HCT116 (cell line): Measurements from ENCODE around the gene HEXIM1.

ENCODE experiments used
- EGR1 ChIP-seq: IDR thresholded peaks from 2 replicates; pipeline ENCODE4 v1.6.1; 2012; ENCODE audit warnings: low read depth
- EZH2 ChIP-seq: fragments of 200-600 bp; sonication (generic); IDR thresholded peaks from 2 replicates; pipeline ENCODE4 v1.6.1; 2017; ENCODE audit warnings: antibody characterized with exemption, mixed run types
- RAD21 ChIP-seq: IDR thresholded peaks from 2 replicates; pipeline ENCODE4 v1.6.1; 2012; ENCODE audit warnings: low read depth, mild to moderate bottlenecking
- SRF ChIP-seq: IDR thresholded peaks from 2 replicates; pipeline ENCODE4 v1.6.1; 2012; ENCODE audit warnings: low read depth
- YY1 ChIP-seq: IDR thresholded peaks from 2 replicates; pipeline ENCODE4 v1.6.1; 2011; ENCODE audit warnings: low read length, low read depth, moderate library complexity, mild to moderate bottlenecking; ENCODE audit not compliant: insufficient replicate concordance; ENCODE audit errors: extremely low read depth
- ZNF274 ChIP-seq: fragments of 200-500 bp; sonication (Bioruptor generic); IDR thresholded peaks from 2 replicates; pipeline ENCODE4 v1.6.1; 2014; ENCODE audit warnings: mild to moderate bottlenecking, low read depth, low read length, inconsistent platforms
- TF ChIP-seq, protein P1 (sequence below): IDR thresholded peaks from 2 replicates; pipeline ENCODE4 v1.6.1; 2012
- TF ChIP-seq, protein P2 (sequence below), 3 experiments: fragments of 200-600 bp in 1 of 3; sonication (generic) in 1 of 3; IDR thresholded peaks in 2 of 3; conservative IDR thresholded peaks in 1 of 3; 2 replicates each; pipeline ENCODE4 v1.5.1; 2012 to 2017; ENCODE audit warnings: low read depth in 2 of 3, low read length in 2 of 3, antibody characterized with exemption in 1 of 3, borderline replicate concordance in 1 of 3, control low read depth in 1 of 3, mild to moderate bottlenecking in 1 of 3, mixed read lengths in 1 of 3, mixed run types in 1 of 3, moderate library complexity in 1 of 3; ENCODE audit not compliant: insufficient read depth in 1 of 3

DNA sequence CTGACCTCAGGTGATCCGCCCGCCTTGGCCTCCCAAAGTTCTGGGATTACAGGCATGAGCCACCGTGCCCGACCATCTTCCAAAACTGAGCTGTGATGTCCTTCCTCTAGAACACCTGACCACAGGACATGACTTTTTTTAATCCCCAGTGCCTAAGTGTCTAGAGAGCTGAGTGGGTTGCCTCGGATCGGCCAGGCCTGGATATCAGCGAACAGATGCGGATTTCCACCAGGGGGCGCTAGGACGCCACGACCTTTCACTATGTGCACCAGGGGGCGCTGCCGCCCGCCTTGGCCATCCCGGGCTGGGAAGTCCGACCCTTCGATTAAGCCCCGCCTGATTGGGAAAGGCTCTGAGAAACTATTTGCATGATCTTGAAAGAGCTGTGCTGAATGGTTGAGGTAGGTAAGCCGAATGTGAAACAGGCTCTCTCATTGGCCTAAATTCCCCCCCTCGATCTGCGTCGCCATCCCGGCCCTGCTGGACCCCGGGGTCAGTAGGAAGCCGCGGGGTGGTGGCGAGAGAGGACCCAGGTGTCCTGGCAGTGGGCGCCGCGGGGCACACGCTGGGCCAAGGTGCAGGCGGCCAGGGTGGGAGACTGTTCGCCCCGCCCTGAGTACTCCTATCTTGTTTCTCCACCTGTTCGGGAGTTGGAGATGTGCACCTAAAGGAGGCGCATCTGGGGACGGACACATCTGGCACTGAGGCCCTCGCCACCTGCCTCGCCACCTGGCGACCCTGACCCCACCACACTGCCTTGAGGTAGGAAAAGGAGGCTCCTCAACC lies 12.9 kb upstream of the HEXIM1 start, which contains the start of gene ACBD4:
- no peak for TF ChIP-seq EGR1
- TF ChIP-seq, protein P1, sequence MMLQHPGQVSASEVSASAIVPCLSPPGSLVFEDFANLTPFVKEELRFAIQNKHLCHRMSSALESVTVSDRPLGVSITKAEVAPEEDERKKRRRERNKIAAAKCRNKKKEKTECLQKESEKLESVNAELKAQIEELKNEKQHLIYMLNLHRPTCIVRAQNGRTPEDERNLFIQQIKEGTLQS: no peak
- TF ChIP-seq, protein P2, sequence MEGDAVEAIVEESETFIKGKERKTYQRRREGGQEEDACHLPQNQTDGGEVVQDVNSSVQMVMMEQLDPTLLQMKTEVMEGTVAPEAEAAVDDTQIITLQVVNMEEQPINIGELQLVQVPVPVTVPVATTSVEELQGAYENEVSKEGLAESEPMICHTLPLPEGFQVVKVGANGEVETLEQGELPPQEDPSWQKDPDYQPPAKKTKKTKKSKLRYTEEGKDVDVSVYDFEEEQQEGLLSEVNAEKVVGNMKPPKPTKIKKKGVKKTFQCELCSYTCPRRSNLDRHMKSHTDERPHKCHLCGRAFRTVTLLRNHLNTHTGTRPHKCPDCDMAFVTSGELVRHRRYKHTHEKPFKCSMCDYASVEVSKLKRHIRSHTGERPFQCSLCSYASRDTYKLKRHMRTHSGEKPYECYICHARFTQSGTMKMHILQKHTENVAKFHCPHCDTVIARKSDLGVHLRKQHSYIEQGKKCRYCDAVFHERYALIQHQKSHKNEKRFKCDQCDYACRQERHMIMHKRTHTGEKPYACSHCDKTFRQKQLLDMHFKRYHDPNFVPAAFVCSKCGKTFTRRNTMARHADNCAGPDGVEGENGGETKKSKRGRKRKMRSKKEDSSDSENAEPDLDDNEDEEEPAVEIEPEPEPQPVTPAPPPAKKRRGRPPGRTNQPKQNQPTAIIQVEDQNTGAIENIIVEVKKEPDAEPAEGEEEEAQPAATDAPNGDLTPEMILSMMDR (IDR thresholded peaks at IDR 0.05 in 2 of 3, conservative IDR thresholded peaks at IDR 0.05 in 1 of 3; ENCODE audit: borderline replicate concordance in 1 of 3, insufficient read depth in 1 of 3, low read depth in 2 of 3, low read length in 2 of 3): peak; percentile 100
- TF ChIP-seq YY1: no peak
- TF ChIP-seq RAD21: peak; percentile 100
- no peak for TF ChIP-seq EZH2
- no peak for TF ChIP-seq ZNF274
- TF ChIP-seq SRF: no peak
